HepG2 (cell line): ENCODE data around the gene MPI. TPM values are rescaled to one million over a fixed set of nuclear protein-coding genes. Genes with fewer than 3 reads are reported as not detected.

Experiments
- DMAP1 ChIP-seq: IDR thresholded peaks from 2 replicates; pipeline ENCODE4 v1.6.1; 2016
- ELF3 ChIP-seq: IDR thresholded peaks from 2 replicates; pipeline ENCODE4 v1.6.1; 2016; ENCODE audit warnings: missing genetic modification reagents, missing compliant biosample characterization
- ETV5 ChIP-seq: IDR thresholded peaks from 2 replicates; pipeline ENCODE4 v1.6.1; 2018; ENCODE audit warnings: missing biosample characterization, missing genetic modification reagents, inconsistent platforms, borderline replicate concordance
- IRX3 ChIP-seq: sonication (generic); formaldehyde crosslinking; IDR thresholded peaks from 2 replicates; pipeline ENCODE4 v1.8.1; 2023; ENCODE audit warnings: mild to moderate bottlenecking, low read depth, missing genetic modification reagents, borderline replicate concordance
- KDM6A ChIP-seq: IDR thresholded peaks from 2 replicates; pipeline ENCODE4 v1.6.1; 2016; ENCODE audit warnings: low read depth
- MTF1 ChIP-seq: sonication (generic); formaldehyde crosslinking; IDR thresholded peaks from 2 replicates; pipeline ENCODE4 v1.5.0; 2020; ENCODE audit warnings: missing genetic modification reagents
- NCOA2 ChIP-seq: sonication (generic); formaldehyde crosslinking; IDR thresholded peaks from 2 replicates; pipeline ENCODE4 v1.8.0; 2022; ENCODE audit warnings: inconsistent platforms
- NFRKB ChIP-seq: fragments of 450-650 bp; IDR thresholded peaks from 2 replicates; pipeline ENCODE4 v1.6.1; 2017
- NR2F1 ChIP-seq, 2 experiments: fragments of 450-650 bp in 1 of 2; formaldehyde crosslinking in 1 of 2; IDR thresholded peaks; 2 replicates each; pipeline versions ENCODE4 v1.5.0 to v1.6.1; 2016 to 2020; ENCODE audit warnings: mild to moderate bottlenecking in 1 of 2, missing compliant biosample characterization in 1 of 2, missing genetic modification reagents in 1 of 2, moderate library complexity in 1 of 2
- PHB2 ChIP-seq: fragments of 450-650 bp; IDR thresholded peaks from 2 replicates; pipeline ENCODE4 v1.6.1; 2018; ENCODE audit not compliant: partially characterized antibody
- RELA ChIP-seq: sonication (generic); formaldehyde crosslinking; IDR thresholded peaks from 2 replicates; pipeline ENCODE4 v1.4.0; 2020; ENCODE audit warnings: missing genetic modification reagents
- RXRA ChIP-seq: sonication (generic); formaldehyde crosslinking; IDR thresholded peaks from 2 replicates; pipeline ENCODE4 v1.5.1; 2020; ENCODE audit warnings: missing genetic modification reagents
- SCMH1 ChIP-seq: sonication (generic); formaldehyde crosslinking; IDR thresholded peaks from 2 replicates; pipeline ENCODE4 v1.9.0; 2021; ENCODE audit warnings: missing genetic modification reagents, mild to moderate bottlenecking, borderline replicate concordance
- SP5 ChIP-seq: IDR thresholded peaks from 2 replicates; pipeline ENCODE4 v1.6.1; 2016; ENCODE audit warnings: low read depth, borderline replicate concordance
- ZNF138 ChIP-seq: sonication (generic); formaldehyde crosslinking; IDR thresholded peaks from 2 replicates; pipeline ENCODE4 v1.5.0; 2020; ENCODE audit warnings: mild to moderate bottlenecking, low read depth, missing genetic modification reagents
- ZNF329 ChIP-seq: sonication (generic); formaldehyde crosslinking; IDR thresholded peaks from 2 replicates; pipeline ENCODE4 v1.9.0; 2021; ENCODE audit warnings: low read depth, mild to moderate bottlenecking, missing genetic modification reagents
- ZNF484 ChIP-seq: sonication (generic); formaldehyde crosslinking; IDR thresholded peaks from 2 replicates; pipeline ENCODE4 v1.5.1; 2020; ENCODE audit warnings: mild to moderate bottlenecking, low read depth, missing genetic modification reagents, borderline replicate concordance
- ZNF615 ChIP-seq: sonication (generic); formaldehyde crosslinking; IDR thresholded peaks from 2 replicates; pipeline ENCODE4 v1.5.0; 2020; ENCODE audit warnings: mild to moderate bottlenecking, missing genetic modification reagents, borderline replicate concordance
- ZNF703 ChIP-seq: sonication (generic); formaldehyde crosslinking; IDR thresholded peaks from 2 replicates; pipeline ENCODE4 v1.5.1; 2020; ENCODE audit warnings: missing genetic modification reagents, mild to moderate bottlenecking, moderate library complexity, borderline replicate concordance
- ZSCAN29 ChIP-seq: sonication (generic); formaldehyde crosslinking; conservative IDR thresholded peaks from 2 replicates; pipeline ENCODE4 v1.4.0; 2020; ENCODE audit warnings: mild to moderate bottlenecking, missing genetic modification reagents
- polyA plus RNA-seq, 8 experiments: library from polyadenylated mRNA; depleted of rRNA in 3 of 8; stranded (reverse) in 7 of 8; unstranded in 1 of 8; fragments of >200 nt; fragmentation: Illumina TruSeq in 4 of 8; extraction: Trizol in 4 of 8; gene quantifications; 2 replicates each; pipeline versions ENCODE4 v1.2.1 to v1.2.3, GENCODE V29; 2011 to 2016; ENCODE audit warnings: low read depth in 4 of 8, missing spikeins in 1 of 8, mixed read lengths in 1 of 8; ENCODE audit not compliant: insufficient read depth in 1 of 8
- total RNA-seq, 5 experiments: library from RNA; depleted of rRNA; stranded (reverse); fragments of >200 nt; fragmentation: Illumina TruSeq; extraction: Trizol; gene quantifications; 2 replicates each; pipeline ENCODE4 v1.2.3, GENCODE V29; 2016; ENCODE audit warnings: low read depth in 1 of 5
- TF ChIP-seq, protein P1 (sequence below): sonication (generic); formaldehyde crosslinking; IDR thresholded peaks from 2 replicates; pipeline ENCODE4 v1.4.0; 2020; ENCODE audit warnings: missing genetic modification reagents
- TF ChIP-seq, protein P2 (sequence below): sonication (generic); formaldehyde crosslinking; IDR thresholded peaks from 2 replicates; pipeline ENCODE4 v1.5.0; 2020; ENCODE audit warnings: mild to moderate bottlenecking, missing genetic modification reagents
- TF ChIP-seq, protein P3 (sequence below): sonication (generic); formaldehyde crosslinking; IDR thresholded peaks from 2 replicates; pipeline ENCODE4 v1.4.0; 2020; ENCODE audit warnings: missing genetic modification reagents, low read depth, mild to moderate bottlenecking, borderline replicate concordance
- TF ChIP-seq, protein P4 (sequence below): sonication (generic); formaldehyde crosslinking; IDR thresholded peaks from 2 replicates; pipeline ENCODE4 v1.8.0; 2022; ENCODE audit warnings: mild to moderate bottlenecking, missing genetic modification reagents; ENCODE audit not compliant: insufficient replicate concordance

MPI gene
- total and polyA plus RNA-seq, 2 of the 13 experiments (the other 11 are each of a cell fraction or from before 2014, with no cell fraction given): 36.9 to 63.5 TPM

DNA sequence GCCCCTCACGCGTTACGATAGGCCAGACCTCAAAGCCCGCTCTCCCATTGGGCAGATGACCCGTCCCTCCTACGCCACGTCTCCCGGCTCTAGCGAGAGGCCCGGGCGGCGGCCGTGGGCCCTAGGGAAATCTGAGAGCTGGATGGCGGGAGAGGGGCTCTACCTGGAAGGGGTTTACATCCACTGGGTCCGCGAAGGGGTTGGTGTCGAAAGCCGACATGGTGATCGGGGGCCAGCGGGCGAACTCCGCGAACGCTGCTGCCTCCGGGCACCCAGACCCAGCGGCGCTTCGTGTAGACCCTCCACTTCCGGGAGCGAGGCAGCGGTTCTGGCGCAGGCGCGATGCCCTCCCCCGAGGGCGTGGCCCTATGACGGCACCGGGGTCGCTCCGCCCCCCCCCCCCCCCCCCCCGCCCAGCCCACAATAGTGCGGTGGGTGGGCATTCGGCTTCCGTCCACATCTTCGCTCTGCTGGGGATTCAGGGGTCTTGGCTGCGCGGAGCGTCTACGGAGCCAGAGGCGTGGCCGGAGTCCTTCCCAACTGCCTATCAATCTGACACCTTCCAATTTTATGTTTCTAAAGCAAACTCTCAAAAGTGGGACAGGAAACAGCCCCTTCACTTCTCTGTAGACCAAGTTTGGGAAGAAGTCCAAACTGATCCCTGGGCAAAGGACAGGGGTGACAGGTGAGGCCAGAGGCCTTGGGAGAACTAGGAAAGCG is 16.6 kb upstream of the MPI start, which contains the start of gene SCAMP2 (continued):
- TF ChIP-seq, protein P1, sequence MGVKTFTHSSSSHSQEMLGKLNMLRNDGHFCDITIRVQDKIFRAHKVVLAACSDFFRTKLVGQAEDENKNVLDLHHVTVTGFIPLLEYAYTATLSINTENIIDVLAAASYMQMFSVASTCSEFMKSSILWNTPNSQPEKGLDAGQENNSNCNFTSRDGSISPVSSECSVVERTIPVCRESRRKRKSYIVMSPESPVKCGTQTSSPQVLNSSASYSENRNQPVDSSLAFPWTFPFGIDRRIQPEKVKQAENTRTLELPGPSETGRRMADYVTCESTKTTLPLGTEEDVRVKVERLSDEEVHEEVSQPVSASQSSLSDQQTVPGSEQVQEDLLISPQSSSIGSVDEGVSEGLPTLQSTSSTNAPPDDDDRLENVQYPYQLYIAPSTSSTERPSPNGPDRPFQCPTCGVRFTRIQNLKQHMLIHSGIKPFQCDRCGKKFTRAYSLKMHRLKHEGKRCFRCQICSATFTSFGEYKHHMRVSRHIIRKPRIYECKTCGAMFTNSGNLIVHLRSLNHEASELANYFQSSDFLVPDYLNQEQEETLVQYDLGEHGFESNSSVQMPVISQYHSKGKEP (CRISPR knock-in tag): no peak
- TF ChIP-seq, protein P2, sequence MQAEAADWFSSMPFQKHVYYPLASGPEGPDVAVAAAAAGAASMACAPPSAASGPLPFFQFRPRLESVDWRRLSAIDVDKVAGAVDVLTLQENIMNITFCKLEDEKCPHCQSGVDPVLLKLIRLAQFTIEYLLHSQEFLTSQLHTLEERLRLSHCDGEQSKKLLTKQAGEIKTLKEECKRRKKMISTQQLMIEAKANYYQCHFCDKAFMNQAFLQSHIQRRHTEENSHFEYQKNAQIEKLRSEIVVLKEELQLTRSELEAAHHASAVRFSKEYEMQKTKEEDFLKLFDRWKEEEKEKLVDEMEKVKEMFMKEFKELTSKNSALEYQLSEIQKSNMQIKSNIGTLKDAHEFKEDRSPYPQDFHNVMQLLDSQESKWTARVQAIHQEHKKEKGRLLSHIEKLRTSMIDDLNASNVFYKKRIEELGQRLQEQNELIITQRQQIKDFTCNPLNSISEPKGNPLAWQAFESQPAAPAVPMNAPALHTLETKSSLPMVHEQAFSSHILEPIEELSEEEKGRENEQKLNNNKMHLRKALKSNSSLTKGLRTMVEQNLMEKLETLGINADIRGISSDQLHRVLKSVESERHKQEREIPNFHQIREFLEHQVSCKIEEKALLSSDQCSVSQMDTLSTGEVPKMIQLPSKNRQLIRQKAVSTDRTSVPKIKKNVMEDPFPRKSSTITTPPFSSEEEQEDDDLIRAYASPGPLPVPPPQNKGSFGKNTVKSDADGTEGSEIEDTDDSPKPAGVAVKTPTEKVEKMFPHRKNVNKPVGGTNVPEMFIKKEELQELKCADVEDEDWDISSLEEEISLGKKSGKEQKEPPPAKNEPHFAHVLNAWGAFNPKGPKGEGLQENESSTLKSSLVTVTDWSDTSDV (CRISPR knock-in tag): peak; percentile 77; the same call in 1 of the 2 replicates
- no peak for TF ChIP-seq ZNF615 (CRISPR knock-in tag)
- peak; percentile 64; the same call in 1 of the 2 replicates for TF ChIP-seq ZNF329
- peak; percentile 94 for TF ChIP-seq DMAP1 (CRISPR knock-in tag)
- TF ChIP-seq ZNF138 (CRISPR knock-in tag): no peak
- no peak; the same call in 1 of the 2 replicates for TF ChIP-seq ZNF703 (CRISPR knock-in tag)
- TF ChIP-seq SP5: peak; percentile 4; the same call in 1 of the 2 replicates
- no peak for TF ChIP-seq NFRKB
- TF ChIP-seq ELF3 (CRISPR knock-in tag): peak; percentile 75
- no peak for TF ChIP-seq ZSCAN29 (CRISPR knock-in tag)
- no peak for TF ChIP-seq MTF1 (CRISPR knock-in tag)
- TF ChIP-seq NR2F1 (CRISPR knock-in tag; IDR thresholded peaks at IDR 0.05): no peak
- TF ChIP-seq, protein P3, sequence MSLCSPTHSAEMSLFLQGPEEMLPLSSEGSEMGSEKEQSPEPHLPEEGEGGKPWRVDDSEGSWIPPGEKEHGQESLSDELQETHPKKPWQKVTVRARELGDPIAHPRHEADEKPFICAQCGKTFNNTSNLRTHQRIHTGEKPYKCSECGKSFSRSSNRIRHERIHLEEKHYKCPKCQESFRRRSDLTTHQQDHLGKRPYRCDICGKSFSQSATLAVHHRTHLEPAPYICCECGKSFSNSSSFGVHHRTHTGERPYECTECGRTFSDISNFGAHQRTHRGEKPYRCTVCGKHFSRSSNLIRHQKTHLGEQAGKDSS (CRISPR knock-in tag): no peak
- no peak for TF ChIP-seq IRX3 (CRISPR knock-in tag)
- no peak for TF ChIP-seq RELA (CRISPR knock-in tag)
- peak; percentile 52; the same call in 1 of the 2 replicates for TF ChIP-seq ETV5
- no peak for TF ChIP-seq SCMH1 (CRISPR knock-in tag)
- TF ChIP-seq, protein P4, sequence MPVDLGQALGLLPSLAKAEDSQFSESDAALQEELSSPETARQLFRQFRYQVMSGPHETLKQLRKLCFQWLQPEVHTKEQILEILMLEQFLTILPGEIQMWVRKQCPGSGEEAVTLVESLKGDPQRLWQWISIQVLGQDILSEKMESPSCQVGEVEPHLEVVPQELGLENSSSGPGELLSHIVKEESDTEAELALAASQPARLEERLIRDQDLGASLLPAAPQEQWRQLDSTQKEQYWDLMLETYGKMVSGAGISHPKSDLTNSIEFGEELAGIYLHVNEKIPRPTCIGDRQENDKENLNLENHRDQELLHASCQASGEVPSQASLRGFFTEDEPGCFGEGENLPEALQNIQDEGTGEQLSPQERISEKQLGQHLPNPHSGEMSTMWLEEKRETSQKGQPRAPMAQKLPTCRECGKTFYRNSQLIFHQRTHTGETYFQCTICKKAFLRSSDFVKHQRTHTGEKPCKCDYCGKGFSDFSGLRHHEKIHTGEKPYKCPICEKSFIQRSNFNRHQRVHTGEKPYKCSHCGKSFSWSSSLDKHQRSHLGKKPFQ (CRISPR knock-in tag): peak; percentile 70
- TF ChIP-seq KDM6A (CRISPR knock-in tag): no peak
- no peak for TF ChIP-seq ZNF484 (CRISPR knock-in tag)
- TF ChIP-seq RXRA (CRISPR knock-in tag): peak; percentile 41; the same call in 1 of the 2 replicates
- no peak for TF ChIP-seq PHB2
- peak; percentile 48; the same call in 1 of the 2 replicates for TF ChIP-seq NCOA2 (CRISPR knock-in tag)
